Activated CD4-positive, alpha-beta memory T cell treated with anti-CD3 and anti-CD28 coated beads for 36 hours (primary cell): ENCODE measurements around the gene GNG7. TPM values are rescaled to one million over a fixed set of nuclear protein-coding genes. Genes with fewer than 3 reads are reported as not detected.
"Not testable (repeated sequence)": the region's sequence is repeated elsewhere in the genome, so short reads cannot be mapped to it uniquely, and the experiment has no call there.

Experiments
- CTCF ChIA-PET: fragments of 350-600 bp; sonication (Branson Sonifier 250); formaldehyde crosslinking; loops from one replicate; lab custom pipeline; 2021; ENCODE audit warnings: antibody characterized with exemption, inconsistent platforms; lab: Charles Lee
- POLR2A ChIA-PET: fragments of 350-600 bp; sonication (Branson Sonifier 250); formaldehyde crosslinking; loops from one replicate; lab custom pipeline; 2021; ENCODE audit warnings: antibody characterized with exemption; lab: Charles Lee
- DNase-seq: peaks from one replicate; pipeline ENCODE4 v3.0.0-alpha.2; 2020
- H3K27ac Mint-ChIP-seq: one replicate; pipeline ENCODE4 v1.8.0; 2021; ENCODE audit warnings: mixed read lengths
- H3K27me3 Mint-ChIP-seq: one replicate; pipeline ENCODE4 v1.8.0; 2021; ENCODE audit warnings: mixed read lengths
- H3K36me3 Mint-ChIP-seq: one replicate; pipeline ENCODE4 v1.8.0; 2021; ENCODE audit warnings: mixed read lengths
- H3K4me1 Mint-ChIP-seq: one replicate; pipeline ENCODE4 v1.8.0; 2021; ENCODE audit warnings: low read depth, mixed read lengths
- H3K4me3 Mint-ChIP-seq: one replicate; pipeline ENCODE4 v1.8.0; 2021; ENCODE audit warnings: mild to moderate bottlenecking, mixed read lengths
- H3K9me3 Mint-ChIP-seq: one replicate; pipeline ENCODE4 v1.8.0; 2021; ENCODE audit warnings: mixed read lengths
- intact Hi-C: fragments of 100-400 bp; cut with micrococcal nuclease; formaldehyde crosslinking; loops from one replicate; pipeline ENCODE4 v1.15.1; 2023
- total RNA-seq, 2 experiments: library from RNA; stranded (reverse); gene quantifications; one replicate each; pipeline ENCODE4 v1.2.3, GENCODE V29; 2021

The GNG7 gene
- total RNA-seq, 2 experiments from 2014 or later: 0.53 to 0.88 TPM

DNA sequence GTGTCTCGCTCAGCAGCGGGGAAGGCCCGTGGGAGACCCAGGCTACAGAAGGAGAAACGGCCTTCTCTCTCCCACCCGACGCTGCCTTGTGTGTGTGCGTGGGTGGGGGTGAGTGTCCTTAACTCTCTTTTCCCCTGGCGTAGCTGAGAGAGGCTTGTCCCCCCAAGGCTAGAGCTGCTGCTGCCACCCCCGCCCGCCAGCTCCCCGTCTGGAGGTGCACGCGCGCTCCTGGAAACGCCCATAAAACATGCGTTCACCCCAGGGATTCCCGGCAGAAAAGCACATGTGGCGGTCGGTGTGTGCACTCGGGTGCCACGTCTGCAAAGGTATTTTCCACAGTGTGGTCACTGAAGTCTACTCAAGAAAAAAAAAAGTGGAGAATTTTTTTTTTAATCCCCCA, 190.5 kb downstream of the GNG7 start:
- no peaks in the 10 kb centered on the region for H3K9me3 Mint-ChIP-seq
- no peak overlapping the region for H3K4me3 Mint-ChIP-seq
- intact Hi-C loops: no loop called here
- DNase-seq: no peak
- no peak overlapping the region for H3K27ac Mint-ChIP-seq
- no peaks in the 10 kb centered on the region for H3K27me3 Mint-ChIP-seq
- ChIA-PET POLR2A (no interaction called here), CTCF (no interaction called here)
- H3K36me3 Mint-ChIP-seq: no peaks in the 10 kb centered on the region
- peaks cover 7% of the 10 kb centered on the region for H3K4me1 Mint-ChIP-seq

DNA sequence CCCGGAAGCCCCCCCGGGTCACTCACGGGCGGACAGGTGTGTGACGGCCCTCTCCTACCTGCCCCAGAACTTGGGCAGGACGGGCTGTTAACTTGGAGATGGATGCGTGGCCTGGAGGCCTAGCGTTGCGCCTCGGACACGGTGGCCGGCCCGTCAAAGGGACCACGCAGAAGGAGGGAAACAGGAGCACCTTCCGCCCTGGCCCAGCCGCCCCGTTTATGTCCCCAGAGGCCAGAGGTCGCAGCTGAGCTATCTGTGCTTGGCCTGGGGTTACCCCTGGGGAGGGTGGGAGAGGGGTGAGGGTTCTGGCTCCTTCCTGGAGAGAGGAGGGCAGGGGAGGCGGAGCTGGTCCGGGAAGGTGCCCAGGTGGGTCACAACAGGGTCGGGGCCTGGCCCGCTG, 190.9 kb downstream of the GNG7 start:
- no peak for DNase-seq
- Mint-ChIP-seq H3K27ac (no peak overlapping the region), H3K4me1 (peaks cover 8% of the 10 kb centered on the region), H3K4me3 (no peak overlapping the region), H3K9me3 (no peaks in the 10 kb centered on the region), H3K36me3 (no peaks in the 10 kb centered on the region), H3K27me3 (no peaks in the 10 kb centered on the region)
- intact Hi-C loops: no loop called here
- CTCF ChIA-PET: no interaction called here
- POLR2A ChIA-PET: no interaction called here

DNA sequence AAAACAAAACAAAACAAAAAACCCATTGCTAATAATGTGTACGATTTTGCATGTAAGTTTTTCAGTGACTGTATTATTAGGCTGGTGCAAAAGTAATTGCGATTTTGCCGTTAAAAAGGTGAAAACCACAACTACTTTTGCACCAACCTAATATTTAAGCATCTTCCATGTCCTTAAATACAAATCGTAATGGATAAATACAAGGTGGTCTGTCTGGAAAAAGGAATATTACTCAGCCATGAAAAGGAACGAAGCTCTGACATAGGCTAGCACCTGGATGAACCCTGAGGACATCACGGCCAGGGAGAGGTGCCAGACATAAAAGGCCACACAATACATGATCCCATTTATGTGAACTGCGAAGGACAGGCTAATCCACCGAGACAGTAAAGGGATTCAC, 193.4 kb downstream of the GNG7 start:
- Mint-ChIP-seq H3K36me3 (no peaks in the 10 kb centered on the region), H3K27me3 (peaks cover 2% of the 10 kb centered on the region), H3K27ac (no peak overlapping the region), H3K4me3 (no peak overlapping the region), H3K9me3 (no peaks in the 10 kb centered on the region), H3K4me1 (peaks cover 13% of the 10 kb centered on the region)
- ChIA-PET POLR2A (no interaction called here), CTCF (no interaction called here)
- intact Hi-C loops: no loop called here
- DNase-seq: no peak

DNA sequence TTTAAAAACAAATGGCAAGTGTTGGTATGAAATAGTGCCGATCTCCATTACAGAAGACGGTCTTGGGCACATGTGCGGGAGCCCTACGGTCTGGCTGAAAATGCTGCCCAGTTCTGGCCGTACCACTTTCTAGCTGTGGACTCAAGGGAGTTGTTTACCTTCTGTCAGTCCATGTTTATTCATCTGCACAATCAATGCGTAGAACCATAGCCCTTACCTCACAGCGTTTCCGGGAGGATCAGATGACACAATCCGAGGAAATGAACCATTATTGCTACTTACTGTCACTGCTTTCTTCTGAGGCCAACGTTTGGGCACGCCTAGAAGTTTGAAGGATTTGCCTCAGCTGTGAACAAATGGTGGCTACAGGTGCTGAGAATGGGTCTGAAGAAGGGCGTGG, 195.4 kb downstream of the GNG7 start:
- ChIA-PET POLR2A (no interaction called here), CTCF (interaction anchor here (1.1 to 2.0 kb wide), 3 partner anchors 104 to 111 kb away, joined by 3 to 8 read pairs (median 3); no protein-coding TSS in a partner anchor)
- intact Hi-C loops: no loop called here

DNA sequence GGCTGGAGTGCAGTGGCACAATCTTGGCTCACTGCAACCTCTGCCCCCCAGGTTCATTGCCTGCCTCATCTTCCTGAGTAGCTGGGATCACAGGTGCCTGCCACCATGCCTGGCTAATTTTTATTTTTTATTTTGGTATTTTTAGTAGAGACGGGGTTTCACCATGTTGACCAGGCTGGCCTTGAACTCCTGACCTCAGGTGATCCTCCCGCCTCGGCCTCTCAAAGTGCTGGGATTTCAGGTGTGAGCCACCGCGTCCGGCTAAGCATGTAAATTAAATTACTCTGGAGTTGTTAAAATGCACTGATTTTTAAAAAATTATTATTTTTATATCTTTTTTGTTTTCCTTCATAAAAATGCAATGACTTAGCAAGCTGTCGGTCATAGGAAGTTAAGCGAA, 195.8 kb downstream of the GNG7 start:
- peaks cover 27% of the 10 kb centered on the region for H3K4me1 Mint-ChIP-seq
- DNase-seq, H3K27me3 Mint-ChIP-seq, H3K9me3 Mint-ChIP-seq, H3K36me3 Mint-ChIP-seq, H3K4me3 Mint-ChIP-seq, H3K27ac Mint-ChIP-seq, intact Hi-C loops, POLR2A ChIA-PET: not testable (repeated sequence)
- CTCF ChIA-PET: interaction anchor here (0.9 to 2.0 kb wide), 4 partner anchors 104 to 142 kb away, joined by 3 to 8 read pairs (median 3); no protein-coding TSS in a partner anchor

More for the DNA sequence above, 195.4 kb downstream of the GNG7 start:
- Mint-ChIP-seq H3K4me3 (no peak overlapping the region), H3K27ac (peak overlapping the region; percentile 33), H3K9me3 (no peaks in the 10 kb centered on the region), H3K4me1 (peaks cover 27% of the 10 kb centered on the region), H3K27me3 (peaks cover 2% of the 10 kb centered on the region), H3K36me3 (no peaks in the 10 kb centered on the region)
- peak; percentile 60 for DNase-seq

DNA sequence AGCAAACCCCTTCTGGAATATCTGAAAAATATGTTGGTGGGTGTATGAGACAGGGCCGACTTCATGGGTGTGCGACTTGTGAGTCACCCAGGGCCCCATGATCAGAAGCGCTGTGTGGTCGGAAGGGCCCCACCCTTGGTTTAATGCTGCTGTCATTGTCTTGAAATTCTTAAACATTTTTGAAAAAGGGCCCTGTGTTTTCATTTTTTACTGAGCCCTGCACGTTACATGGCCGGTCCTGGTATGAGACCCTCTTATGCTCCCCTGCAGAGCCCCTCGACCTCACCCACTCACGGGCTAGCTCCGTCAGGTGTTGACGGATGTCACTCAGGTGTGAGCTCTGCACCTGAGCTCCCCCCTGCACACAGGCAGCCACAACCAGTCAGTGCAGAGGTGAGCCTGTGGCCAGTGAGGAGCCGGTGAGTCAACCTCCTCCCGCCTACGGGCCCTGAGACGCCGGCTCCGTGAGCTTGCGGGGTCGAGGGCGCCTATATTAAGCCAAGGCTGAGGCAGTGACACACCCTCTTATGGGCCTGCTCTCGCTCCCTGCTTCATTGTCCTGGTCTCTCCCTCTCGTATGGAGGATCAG, 198.9 kb downstream of the GNG7 start:
- peak; percentile 83 for DNase-seq
- Mint-ChIP-seq H3K4me3 (peak overlapping the region; percentile 49), H3K36me3 (no peaks in the 10 kb centered on the region), H3K4me1 (peaks cover 27% of the 10 kb centered on the region), H3K27ac (peak overlapping the region; percentile 76), H3K9me3 (no peaks in the 10 kb centered on the region), H3K27me3 (peaks cover 6% of the 10 kb centered on the region)
- CTCF ChIA-PET: interaction anchor here (0.5 to 2.1 kb wide), 7 partner anchors 24 to 145 kb away, joined by 3 to 5 read pairs (median 3); no protein-coding TSS in a partner anchor
- POLR2A ChIA-PET: interaction anchor here (0.6 to 2.8 kb wide), 5 partner anchors 27 to 117 kb away, joined by 3 to 27 read pairs (median 3); partner anchors contain the start of gene GADD45B
- intact Hi-C loops: loop anchor here (2.0 kb wide), 2 partner anchors 27 to 49 kb away; partner anchors contain the start of gene GADD45B

DNA sequence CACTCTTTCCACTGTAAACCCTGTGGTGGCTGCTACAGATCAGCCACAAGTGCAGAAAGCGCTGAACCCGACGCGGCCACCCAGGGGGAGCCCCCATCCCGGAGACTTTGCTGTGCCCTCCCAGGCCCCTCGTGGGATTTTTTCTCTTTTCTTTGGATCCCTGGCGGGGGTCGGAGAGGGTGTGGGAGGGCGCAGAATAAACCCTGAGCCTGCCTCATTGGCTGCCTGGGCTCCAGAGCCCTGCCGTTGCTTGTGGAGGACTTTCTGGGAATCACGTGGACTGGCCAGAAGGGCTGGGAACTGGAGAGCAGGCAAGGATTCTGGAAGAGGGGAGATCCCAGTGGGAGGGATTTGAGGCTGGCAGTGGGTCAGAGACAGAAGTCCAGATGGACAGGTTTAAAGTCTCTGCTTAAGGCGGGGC, 201.6 kb downstream of the GNG7 start:
- Mint-ChIP-seq H3K4me3 (no peak overlapping the region), H3K27me3 (peaks cover 6% of the 10 kb centered on the region), H3K36me3 (no peaks in the 10 kb centered on the region), H3K27ac (no peak overlapping the region), H3K9me3 (no peaks in the 10 kb centered on the region), H3K4me1 (peaks cover 23% of the 10 kb centered on the region)
- POLR2A ChIA-PET: no interaction called here
- CTCF ChIA-PET: no interaction called here
- DNase-seq: no peak
- intact Hi-C loops: no loop called here

DNA sequence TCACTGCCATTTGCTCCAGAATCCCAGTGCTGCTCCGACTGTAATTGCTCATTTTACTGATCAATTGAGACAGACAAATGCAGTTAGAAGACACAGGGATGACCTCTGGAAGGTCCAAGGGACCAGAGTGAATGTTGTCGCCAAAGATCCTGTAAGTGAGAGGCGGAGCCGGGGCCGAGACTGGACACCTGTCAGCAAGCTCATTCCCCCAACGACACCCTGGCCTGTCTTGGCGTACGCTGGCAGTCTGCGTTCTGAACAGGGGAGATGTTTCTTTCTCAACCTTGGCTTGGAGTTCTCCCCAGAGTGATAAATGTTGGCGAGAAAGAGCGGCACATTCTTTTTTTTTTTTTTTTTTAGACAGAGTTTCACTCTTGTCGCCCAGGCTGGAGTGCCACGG, 202.3 kb downstream of the GNG7 start:
- no peak overlapping the region for H3K4me3 Mint-ChIP-seq
- no peaks in the 10 kb centered on the region for H3K36me3 Mint-ChIP-seq
- peaks cover 25% of the 10 kb centered on the region for H3K4me1 Mint-ChIP-seq
- DNase-seq: no peak
- peaks cover 6% of the 10 kb centered on the region for H3K27me3 Mint-ChIP-seq
- CTCF ChIA-PET: no interaction called here
- intact Hi-C loops: no loop called here
- H3K27ac Mint-ChIP-seq: no peak overlapping the region
- POLR2A ChIA-PET: no interaction called here
- H3K9me3 Mint-ChIP-seq: no peaks in the 10 kb centered on the region

DNA sequence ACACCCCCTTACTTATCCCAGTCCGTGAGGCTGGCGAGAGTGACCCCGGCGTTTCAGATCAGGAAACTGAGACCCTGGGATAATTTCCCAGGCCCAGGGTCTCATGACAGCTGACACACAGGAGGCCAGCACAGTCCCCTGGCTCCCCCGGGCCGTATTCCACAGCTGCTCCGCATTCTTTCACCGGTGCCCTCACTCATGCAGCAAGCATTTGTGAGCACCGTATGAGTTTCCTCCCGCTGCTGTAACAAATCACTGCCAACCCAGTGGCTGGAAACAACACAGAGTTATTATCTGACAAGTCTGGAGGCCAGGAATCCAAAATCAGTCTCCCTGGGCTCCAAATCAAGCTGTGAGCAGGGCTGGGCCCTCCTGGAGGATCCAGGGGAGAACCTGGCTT, 205.3 kb downstream of the GNG7 start:
- H3K9me3 Mint-ChIP-seq: no peaks in the 10 kb centered on the region
- no peak for DNase-seq
- ChIA-PET CTCF (interaction anchor here (0.7 to 1.9 kb wide), 3 partner anchors 23 to 114 kb away, joined by 3 to 7 read pairs (median 3); no protein-coding TSS in a partner anchor), POLR2A (interaction anchor here (0.5 to 1.1 kb wide), 2 partner anchors 21 to 171 kb away, joined by 3 to 5 read pairs; partner anchors contain the start of gene GADD45B)
- peaks cover 17% of the 10 kb centered on the region for H3K4me1 Mint-ChIP-seq
- no peaks in the 10 kb centered on the region for H3K36me3 Mint-ChIP-seq
- H3K27me3 Mint-ChIP-seq: peaks cover 16% of the 10 kb centered on the region
- H3K4me3 Mint-ChIP-seq: no peak overlapping the region
- H3K27ac Mint-ChIP-seq: no peak overlapping the region
- intact Hi-C loops: no loop called here

DNA sequence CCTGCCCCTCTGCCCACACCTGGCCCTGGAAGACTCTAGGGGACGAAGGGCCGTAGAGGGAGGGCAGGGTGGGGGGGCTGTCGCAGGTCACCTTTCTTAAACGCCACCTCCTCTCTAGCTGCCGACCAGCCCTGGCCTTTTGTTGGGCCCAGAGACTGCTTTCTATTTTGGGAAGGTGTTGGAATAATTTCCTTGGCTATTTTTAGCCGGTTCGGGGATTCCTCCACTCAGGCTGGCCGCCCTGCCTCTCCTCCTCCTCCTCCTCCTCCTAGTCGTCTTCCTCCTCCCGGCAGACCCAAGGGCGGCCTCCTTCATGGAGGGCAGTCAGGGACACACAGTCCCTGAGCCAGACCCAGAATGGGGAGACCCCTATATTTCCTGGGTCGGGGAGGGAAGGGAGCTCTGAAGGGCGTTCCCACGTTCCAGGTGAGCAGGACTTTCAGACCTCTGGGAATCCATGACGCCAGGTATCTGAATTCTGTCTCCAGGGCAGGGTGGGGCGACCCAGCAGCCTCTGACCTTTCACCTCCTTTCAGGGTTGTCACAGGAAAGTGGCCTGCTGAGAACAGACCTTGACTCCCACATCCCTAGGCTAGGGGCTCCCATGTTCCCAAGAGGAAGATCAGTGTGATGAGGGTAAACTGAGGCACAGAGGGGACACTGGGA, 206.7 kb downstream of the GNG7 start:
- intact Hi-C loops: no loop called here
- no peak overlapping the region for H3K27ac Mint-ChIP-seq
- no peaks in the 10 kb centered on the region for H3K9me3 Mint-ChIP-seq
- DNase-seq: no peak
- POLR2A ChIA-PET: interaction anchor here (2.8 kb wide), 1 partner anchor 19 kb away, joined by 21 read pairs; the partner anchor contains the start of gene GADD45B
- H3K4me3 Mint-ChIP-seq: peak overlapping the region; percentile 23
- CTCF ChIA-PET: no interaction called here
- peaks cover 22% of the 10 kb centered on the region for H3K27me3 Mint-ChIP-seq
- H3K36me3 Mint-ChIP-seq: no peaks in the 10 kb centered on the region
- peaks cover 17% of the 10 kb centered on the region for H3K4me1 Mint-ChIP-seq

DNA sequence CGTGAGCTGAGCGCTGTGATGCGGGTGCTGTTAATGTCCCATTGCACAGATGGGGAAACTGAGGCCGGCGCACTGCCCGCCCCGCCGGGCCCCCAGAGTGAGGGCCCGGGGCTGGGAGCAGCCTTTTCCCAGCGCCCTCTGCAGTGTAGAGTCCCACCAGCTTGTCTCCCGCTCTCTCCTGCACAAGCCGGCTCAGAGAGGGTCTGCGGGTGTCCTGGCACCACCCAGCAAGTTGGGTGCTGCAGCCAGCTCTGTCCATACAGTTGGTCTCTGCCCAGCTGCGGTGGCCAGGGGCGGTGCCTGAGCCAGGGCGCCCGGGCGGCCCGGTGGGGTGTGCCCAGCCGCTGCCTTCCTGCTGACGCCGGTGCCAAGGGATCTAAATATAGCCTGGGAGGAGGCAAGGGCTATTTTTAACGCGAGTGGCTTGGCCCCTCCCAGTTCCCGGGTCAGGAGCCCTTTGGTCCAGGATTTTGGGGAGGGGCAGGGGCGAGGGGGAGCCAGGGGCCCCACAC, 207.3 kb downstream of the GNG7 start:
- POLR2A ChIA-PET: interaction anchor here (2.8 kb wide), 1 partner anchor 19 kb away, joined by 21 read pairs; the partner anchor contains the start of gene GADD45B
- H3K27ac Mint-ChIP-seq: no peak overlapping the region
- intact Hi-C loops: no loop called here
- peaks cover 25% of the 10 kb centered on the region for H3K27me3 Mint-ChIP-seq
- CTCF ChIA-PET: interaction anchor here (0.8 to 1.8 kb wide), 3 partner anchors 17 to 119 kb away, joined by 3 to 7 read pairs (median 3); no protein-coding TSS in a partner anchor
- H3K9me3 Mint-ChIP-seq: no peaks in the 10 kb centered on the region
- H3K4me3 Mint-ChIP-seq: no peak overlapping the region
- peaks cover 17% of the 10 kb centered on the region for H3K4me1 Mint-ChIP-seq
- DNase-seq: peak; percentile 25
- no peaks in the 10 kb centered on the region for H3K36me3 Mint-ChIP-seq
